ENCODE data around the gene CCL24.

GRCh38 chr7:75854233-75854632 is 40.6 kb upstream of the CCL24 start:
- TF ChIP-seq CTCF (conservative IDR thresholded peaks at IDR 0.05; ENCODE audit: low read length) (no peak), EZH2phosphoT487 (IDR thresholded peaks at IDR 0.05; ENCODE audit: borderline replicate concordance, low read depth, low read length) (no peak)
